22Rv1 (cell line): ENCODE measurements around the gene CTDSPL.

Experiments used
- CTCF ChIP-seq: fragments of 450-650 bp; IDR thresholded peaks from 2 replicates; pipeline ENCODE4 v1.5.1; 2017; ENCODE audit warnings: mild to moderate bottlenecking
- ZFX ChIP-seq: fragments of 450-650 bp; IDR thresholded peaks from 2 replicates; pipeline ENCODE4 v1.6.1; 2017; ENCODE audit warnings: antibody characterized with exemption, borderline replicate concordance

GRCh38 chr3:37876279-37876678 is 14.6 kb downstream of the CTDSPL start:
- TF ChIP-seq CTCF: no peak
- TF ChIP-seq ZFX: no peak
